UCSD-AML1 (cell line): ENCODE results near the gene ARHGAP26.
"Not testable (repeated sequence)": the region's sequence is repeated elsewhere in the genome, so short reads cannot be mapped to it uniquely, and the experiment has no call there.

Source experiments
- DNase-seq: peaks from one replicate; lab custom pipeline; 2025; ENCODE audit not compliant: unreplicated experiment; lab: John Stamatoyannopoulos, UW

The ARHGAP26 gene

DNA sequence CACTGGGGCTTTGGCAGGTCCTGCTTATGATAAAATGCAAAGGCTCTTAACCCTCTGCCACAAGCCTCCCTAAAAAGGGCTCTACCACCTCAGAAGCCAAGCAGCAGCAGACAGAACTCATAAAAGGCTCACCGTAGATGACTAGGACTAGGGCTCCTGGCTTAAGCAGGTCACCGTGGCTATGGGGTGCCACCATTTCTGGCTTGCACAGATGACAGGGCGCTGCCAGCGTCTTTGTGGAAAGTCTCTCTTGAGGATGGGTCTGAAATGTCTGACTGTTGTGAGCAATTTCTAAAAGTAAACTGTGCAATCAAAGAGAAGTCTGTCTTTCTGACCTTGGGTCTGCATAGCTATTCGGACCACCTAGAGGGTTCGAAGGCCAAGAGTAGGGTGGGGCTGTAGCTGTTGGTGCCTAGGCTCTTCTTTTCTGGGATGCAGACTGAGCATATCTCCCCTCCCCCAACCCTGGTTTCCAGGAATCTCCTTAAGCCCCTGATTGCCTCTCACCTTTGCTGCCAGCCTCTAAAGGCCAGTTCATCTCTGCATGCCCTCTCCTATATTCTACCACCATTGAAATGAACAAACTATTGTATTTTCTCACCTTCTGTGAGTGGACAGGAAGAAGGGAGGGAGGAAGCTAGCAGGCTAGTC lies 307.4 kb downstream of the ARHGAP26 start:
- DNase-seq = no peak

DNA sequence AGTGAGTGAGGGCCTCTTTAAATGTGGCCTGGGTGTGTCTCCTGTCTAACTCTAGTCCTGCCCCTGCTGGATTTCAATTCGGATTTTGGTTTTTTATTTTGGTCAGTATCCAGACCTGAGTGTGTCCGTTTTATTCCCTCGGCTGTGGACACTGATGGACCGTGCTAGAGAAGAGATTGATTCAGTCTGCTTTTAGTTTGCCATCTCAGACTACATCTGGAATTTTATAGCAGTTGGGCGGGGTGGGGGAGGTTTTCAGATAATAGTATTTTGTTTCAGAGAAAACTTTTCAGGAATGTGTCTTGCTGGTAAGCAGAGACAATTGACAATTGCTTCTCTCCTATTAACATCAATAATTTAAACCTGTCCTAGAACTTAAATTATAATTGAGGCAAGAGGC lies 308.1 kb downstream of the ARHGAP26 start:
- DNase-seq = no peak

DNA sequence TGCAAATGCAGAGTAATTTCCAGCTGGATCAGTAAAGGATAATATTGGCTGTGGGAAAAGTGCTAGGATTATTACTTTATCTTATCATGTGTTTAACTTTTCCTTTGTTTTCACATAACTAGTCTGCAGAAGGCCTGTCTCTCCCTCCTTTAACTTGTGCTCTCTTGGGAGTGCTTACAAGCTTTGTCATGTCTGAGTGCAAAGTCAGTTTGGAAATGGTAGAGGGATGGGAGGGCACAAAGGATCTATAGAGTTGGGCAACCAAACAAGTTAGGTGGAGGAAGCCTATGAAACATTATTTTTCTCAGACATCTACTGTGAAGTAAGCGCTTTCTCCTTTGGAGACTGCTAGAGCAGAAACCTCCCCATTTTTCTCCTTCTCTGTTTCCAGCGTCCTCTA lies 308.8 kb downstream of the ARHGAP26 start:
- DNase-seq = no peak

DNA sequence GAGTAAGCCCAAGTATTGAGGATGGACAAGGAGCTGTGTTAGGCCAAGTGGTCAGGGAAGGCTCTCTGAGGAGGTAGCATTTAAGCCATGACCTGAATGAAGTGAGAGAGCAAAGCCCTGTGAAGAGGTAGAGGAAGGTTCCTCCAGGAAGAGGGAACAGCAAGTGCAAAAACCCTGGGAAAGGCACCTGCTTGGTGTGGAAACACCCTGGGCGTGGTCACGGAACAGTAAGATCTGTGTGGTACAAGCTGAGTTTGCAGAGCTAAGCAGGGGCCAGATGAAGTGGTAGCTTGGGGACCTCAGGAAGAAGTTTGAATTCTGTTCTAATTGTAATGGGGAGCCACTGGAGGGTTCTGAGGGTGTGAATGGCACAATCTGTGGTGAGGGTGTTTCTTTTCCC lies 310.2 kb downstream of the ARHGAP26 start:
- no peak for DNase-seq

DNA sequence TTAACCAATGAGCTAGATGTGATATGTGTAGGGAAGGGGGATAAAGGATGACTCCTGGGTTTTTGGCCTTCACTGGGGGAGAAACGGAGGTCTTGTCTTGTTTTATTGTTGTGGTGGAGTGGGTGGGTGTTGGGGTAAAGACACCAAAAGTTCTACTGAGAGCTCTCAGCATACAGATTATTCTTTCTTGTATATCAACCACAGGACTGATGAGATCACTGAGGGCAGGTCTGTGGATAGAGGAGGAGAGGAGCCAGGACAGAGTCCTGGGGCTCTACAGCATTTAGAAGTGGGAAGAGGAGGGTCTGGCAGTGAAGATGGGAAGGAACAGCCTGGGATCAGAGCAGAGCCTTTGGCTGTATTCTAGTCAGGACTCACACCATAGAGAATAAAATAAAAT lies 310.8 kb downstream of the ARHGAP26 start:
- no peak for DNase-seq

DNA sequence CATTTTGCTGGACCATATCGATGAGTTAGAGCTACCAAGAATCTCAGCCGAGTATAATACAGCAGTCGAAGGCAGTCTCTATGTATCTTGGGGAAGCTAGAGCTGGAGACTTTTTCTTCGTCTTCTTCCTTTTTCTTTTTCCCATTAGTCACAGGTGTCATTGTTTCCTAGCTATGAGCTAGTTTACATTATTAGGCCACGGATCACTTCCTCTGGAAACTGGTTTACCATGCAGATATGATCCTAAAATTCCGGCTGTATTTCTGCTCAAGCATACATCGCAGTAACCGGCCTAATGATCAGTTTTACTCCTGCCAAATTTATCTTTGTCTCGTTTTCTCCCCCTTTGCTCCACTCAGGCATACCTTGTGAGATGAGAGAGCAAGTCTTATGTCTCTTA lies 312.8 kb downstream of the ARHGAP26 start:
- no peak for DNase-seq

DNA sequence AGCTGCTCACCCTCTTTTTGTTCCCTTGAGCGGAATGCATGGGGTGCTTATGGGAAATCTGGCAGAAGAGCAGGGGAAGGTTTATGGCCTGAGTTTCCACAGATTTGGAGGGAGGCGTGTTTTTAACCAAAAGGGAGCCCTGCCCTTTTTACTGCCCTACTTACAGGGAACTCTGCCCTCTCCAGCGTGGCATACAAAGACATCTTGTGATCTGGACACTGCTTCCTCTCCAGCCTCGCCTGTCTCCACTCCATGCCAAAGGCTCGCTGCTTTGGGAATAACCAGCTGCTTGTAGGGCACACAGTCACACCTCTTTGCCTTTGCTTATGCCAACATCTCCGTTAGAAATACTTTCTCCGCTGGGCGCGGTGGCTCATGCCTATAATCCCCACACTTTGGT lies 314.2 kb downstream of the ARHGAP26 start:
- DNase-seq = no peak

DNA sequence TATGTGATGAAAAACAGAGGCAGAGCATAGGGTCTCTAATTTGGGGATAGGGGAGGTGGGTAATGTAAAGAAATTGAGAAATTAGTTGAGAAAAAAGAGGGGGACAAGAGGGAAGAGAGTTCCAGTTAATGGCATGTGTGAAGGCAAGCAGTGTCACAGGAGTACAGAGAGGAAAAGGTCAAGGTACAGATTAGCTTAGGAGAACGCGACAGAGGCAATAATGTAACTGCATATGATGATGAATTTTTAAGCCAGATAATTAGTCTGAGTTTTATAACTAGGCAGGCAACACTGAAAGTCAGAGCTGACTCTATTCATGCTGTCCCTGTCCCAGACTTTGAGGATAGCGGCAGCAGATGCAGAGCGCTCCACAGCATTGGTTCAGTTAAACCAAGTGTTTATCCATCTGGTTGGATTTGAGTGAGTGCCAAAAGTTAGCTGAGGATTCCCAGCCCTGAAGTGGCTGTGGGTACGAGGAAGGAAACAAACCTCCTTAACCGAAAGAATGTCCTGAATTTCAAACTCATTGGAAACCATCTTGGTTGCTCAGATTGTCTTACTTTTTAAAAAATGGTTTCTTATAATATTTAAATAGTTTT lies 315.2 kb downstream of the ARHGAP26 start:
- DNase-seq = no peak

DNA sequence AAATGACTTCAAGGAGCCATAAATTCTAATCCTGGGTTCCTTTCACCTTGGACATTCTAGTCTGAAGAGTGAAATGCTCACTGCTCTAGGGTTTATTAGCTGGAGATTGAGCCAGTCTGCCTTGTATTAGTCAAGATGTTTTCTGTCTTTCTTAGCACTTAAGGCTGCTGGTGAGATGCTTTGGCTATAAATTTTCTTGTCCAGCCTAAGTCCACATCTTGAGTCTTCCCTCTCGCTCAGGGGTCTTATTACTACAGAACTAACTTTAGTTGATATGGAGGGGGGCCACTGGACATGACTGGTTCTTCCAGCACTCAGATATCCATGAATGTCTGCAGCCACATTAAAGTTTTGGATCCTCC lies 316.4 kb downstream of the ARHGAP26 start:
- no peak for DNase-seq

DNA sequence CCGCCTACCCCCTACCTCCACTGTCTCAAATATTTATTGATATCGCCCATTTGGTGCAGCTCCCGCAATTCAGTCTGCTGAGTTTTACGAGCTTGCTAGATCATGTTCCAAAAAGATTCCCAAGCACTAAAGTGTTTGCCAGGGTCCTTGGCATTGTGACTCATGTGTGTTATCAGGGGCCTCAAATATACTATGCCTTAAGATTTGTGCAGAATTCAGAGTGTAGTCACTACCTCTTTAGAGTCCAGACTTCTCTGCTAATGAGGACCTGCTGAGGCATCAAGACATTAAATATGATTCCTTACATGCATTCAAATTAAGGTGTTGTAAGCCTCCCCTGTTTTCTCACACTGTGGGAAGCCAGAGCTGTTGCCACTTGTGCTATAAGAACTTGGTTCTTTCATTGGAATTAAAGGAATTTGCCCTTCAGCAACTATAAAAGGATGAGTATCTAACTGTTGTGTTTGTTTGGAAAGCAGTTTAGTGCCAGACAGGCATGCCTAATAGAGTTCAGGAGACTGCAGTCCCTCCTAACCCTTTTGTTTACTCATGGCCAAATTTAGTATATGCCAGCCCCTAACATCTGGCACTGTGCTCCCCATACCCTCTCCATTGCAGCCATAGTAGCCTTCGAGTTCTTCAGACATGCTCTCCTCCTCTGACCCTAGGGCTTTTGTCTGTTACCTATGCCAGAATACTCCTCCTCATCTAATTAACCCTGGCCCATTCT lies 316.9 kb downstream of the ARHGAP26 start:
- no peak for DNase-seq

DNA sequence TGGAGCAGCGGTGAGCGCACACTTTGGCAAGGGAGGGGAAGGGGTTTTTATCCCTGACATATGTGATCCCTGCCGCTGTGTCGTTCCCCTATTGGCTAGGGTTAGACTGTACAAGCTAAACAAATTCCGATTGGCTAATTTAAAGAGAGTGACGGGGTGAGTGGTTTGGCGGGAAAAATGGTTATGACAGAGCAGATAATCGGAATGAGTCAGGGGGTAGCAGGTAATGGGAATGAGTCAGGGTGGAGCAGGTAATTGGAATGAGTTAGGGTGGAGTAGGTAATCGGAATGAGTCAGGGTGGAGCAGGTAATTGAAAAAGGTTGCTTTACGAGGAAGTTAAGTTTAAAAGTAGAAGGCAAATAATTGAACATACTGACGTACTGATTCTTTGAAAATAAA lies 318.5 kb downstream of the ARHGAP26 start:
- not testable (repeated sequence) for DNase-seq

DNA sequence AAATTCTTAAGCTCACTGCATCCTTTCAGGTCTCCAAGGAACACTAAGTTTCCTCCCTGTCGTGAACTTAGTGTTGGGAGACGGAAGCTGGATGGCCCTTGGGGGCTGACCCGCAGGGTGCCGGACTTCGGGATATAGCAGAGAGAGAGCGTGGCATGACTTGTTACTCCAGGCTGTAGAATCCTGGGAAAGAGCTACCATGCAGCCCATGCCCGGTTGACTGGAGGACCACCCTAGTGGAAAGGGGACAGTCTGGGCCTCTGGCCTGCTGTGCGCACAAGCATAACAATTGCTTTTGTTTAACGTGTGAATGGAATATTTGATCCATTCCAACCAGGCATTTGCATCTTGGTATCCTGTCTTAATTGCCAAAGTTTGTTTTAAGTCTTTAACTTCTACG lies 319.9 kb downstream of the ARHGAP26 start:
- DNase-seq = not testable (repeated sequence)

DNA sequence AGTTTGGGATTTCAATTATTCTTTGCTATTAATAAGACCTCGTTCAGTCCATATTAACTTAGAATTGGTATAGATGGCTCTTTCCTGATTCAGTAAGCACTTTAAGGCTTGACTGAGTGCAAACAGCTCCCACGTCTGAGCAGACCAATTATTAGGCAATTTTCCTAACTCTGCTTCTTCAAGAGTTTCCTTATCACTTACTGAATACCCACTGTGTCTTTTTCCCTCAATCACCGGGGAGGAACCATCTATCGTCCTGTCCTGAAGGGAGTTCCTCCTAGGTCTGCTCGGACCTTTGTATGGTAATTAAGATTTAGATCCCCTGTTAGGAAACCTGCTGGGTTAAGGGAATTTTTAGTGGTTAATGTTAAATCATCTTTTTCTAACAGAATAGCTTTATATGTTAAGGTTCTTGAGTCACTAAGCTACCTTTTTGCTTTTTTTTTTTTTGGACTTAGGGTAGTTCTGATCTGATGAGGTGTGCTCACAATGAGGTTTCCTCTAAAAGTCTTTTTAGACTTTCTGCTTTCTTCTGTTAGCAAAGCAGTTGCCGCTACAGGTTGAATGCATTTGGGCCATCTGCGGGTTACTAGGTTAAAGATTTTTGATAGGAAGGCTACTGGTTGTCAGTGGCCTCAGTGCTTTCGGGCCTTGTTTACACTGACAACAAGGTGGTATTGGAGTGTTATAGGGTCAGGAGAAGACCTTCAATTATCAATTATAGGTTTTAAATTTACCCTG lies 322.7 kb downstream of the ARHGAP26 start:
- not testable (repeated sequence) for DNase-seq

DNA sequence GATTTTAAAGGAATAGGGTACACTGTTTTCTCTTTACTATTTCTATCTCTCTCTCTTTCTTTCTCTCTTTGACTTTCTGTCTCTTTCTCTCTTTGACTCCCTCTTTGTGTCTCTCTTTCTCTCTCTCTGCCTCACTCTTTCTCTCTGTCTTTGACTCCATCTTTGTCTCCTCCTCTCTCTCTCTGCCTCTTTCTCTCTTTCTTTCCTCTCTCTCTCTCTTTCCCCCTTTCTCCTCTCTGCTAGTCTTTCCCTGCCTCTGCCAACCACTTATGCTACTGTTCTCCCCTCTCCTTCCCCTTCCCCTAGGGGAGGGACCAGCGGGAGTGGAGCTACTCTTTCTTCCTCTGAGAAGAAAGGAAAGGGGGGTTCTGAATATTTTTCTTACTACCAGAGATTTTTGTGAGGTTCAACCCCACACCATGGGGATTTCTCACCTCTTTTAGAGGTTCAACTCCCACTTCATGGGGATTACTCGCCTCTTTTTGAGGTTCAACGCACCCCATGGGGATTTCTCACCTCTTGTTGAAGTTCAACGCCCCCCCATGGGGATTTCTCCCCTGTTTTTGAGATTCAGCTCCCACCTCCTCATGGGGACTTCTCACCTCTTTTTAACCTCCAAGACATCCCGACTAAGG lies 323.4 kb downstream of the ARHGAP26 start:
- DNase-seq = no peak

DNA sequence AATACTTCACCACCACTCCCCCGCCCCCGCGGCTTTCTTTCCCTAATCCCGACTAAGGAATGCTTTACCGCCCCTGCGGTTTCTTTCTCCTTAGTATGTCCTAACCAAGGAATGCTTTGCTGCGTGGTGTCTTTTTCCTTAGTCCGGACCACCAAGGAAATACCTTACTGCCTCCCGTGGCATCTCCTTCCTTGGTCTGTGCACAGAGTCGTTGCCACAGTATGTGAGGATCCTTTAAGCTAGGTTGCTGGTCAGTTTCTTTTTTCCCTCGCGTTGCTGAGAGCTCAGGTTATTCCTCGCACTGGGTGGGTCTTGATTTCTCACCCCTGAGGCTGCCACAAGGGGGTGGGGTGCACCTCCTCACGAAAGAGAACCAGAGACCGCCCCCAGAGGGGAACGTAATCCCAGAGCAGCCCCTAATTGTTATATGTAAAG lies 323.9 kb downstream of the ARHGAP26 start:
- DNase-seq = no peak

DNA sequence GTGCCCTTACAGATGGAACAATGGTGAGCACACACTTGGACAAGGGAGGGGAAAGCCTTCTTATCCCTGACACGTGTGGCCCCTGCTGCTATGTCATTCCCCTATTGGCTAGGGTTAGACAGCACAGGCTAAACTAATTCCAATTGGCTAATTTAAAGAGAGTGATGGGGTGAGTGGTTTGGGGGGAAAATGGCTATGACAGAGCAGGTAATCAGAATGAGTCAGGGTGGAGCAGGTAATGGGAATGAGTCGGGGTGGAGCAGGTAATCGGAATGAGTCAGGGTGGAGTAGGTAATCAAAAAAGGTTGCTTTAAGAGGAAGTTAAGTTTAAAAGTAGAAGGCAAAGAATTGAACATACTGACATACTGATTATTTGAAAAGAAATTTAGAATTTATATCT lies 324.4 kb downstream of the ARHGAP26 start:
- not testable (repeated sequence) for DNase-seq

DNA sequence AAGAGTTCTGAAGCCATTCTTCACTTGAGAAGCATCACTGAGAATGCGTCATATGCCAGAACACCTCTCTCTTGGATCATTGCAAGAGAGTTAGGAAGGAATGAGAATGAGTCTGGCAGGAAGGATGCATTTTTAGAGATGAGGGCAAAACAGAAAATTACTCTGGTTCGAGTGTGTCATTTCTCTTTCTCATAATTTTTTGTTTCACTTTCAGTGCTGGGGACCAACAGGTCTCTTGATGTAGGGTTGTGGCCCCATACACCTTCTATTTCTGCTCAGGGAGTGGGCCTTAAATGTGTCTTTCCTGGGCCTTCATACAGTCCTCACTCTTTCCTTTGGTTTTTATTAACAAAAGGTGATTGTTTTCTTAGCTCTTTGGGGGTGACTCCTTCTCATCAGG lies 330.9 kb downstream of the ARHGAP26 start:
- DNase-seq = no peak

DNA sequence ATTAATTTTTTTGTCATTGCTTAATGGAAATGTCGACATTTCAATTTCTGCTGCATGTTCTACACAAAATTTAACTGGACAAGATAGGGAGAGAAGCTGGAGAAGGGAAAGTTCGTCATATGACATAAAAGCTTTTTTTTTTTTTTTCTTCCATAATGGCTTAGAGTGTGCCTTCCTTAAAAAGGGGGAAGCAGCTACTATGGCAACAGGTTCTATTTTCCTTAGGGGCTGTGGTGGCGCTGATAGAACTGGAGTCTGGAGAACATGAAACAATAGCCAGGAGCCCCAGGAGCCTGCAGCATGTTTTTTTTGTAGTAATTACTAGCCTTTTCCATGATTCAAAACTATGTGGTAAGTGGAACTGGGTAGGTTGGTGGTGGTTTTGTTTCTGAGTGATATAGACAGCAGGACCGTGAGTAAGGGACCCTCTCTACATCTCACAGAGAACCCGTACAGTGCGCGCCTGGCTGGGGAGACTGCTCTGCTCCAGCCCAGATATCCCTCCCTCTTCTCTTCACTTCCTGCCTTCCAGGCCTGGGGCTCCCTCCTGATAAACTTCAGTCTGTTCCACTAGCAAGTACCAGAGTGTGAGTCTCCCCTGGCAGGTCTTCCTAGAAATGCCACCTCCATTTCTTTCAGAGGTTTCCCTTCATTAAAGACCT lies 331.7 kb downstream of the ARHGAP26 start:
- peak; percentile 18 for DNase-seq

DNA sequence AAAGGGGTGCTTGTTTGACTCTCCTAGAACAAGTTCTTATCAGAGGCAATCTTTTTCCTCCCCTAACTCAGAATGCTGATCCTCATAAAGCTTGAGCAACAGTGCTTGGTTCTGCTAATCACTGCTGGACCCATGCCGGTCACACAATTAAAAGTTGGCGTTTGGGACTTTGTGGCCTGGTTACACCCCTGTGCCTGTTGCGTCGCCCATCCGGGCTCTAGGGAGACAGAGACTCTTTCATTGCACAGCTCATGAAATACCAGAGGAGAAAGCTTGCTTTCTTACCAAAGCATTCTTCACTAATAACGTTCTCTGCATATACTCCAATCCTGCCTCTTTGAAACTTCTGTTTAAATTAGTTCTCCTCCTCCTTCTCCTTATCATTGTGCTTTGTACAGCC lies 332.2 kb downstream of the ARHGAP26 start:
- no peak for DNase-seq

DNA sequence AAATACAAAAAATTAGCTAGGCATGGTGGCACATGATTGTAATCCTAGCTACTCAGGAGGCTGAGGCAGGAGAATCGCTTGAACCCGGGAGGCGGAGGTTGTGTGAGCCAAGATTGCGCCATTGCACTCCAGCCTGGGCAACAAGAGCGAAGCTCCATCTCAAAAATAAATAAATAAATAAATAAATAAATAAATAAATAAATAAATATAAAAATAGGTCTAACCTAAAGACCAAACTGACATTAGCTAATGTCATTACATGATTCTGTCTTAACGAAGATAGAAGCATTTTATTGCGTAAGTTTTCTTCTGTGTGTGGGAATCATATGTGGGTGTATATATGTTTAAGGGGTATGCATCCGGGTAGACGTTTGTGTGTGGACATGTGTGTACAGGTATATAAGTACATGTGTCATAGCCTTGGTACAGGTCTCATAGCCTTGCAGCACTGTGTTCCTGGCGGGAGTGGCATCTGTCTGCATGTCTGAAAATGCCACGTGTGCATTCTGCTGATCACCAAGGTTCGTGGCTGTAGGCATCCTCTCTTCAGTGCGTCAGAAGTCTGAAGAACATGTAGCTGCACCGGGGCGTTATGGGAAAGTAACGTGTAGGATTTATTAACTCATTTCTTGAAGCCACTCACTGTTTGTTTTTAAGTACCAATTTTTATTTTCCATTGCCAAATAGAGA lies 335.2 kb downstream of the ARHGAP26 start:
- DNase-seq = no peak
